Uterus (tissue), 4 donors: Measurements from ENCODE around the gene CIB4. TPM values are rescaled to one million over a fixed set of nuclear protein-coding genes. Genes with fewer than 3 reads are reported as not detected.

Experiments
- DNase-seq, 2 donors: peaks; one replicate each; pipeline ENCODE4 v3.0.0-alpha.2; 2019 to 2020
- H3K27ac ChIP-seq, 2 donors: fragments of 200-600 bp; sonication (generic); 1 replicate in 1 of 2; 2 replicates in 1 of 2; pipeline ENCODE4 v1.5.1; 2016 to 2018
- H3K27me3 ChIP-seq, 2 donors: fragments of 200-600 bp; sonication (generic); one replicate each; pipeline ENCODE4 v1.5.1; 2018 to 2019; ENCODE audit warnings: control low read depth in 1 of 2
- H3K36me3 ChIP-seq, 2 donors: fragments of 200-600 bp; sonication (generic); one replicate each; pipeline ENCODE4 v1.5.1; 2019; ENCODE audit warnings: control low read depth in 1 of 2
- H3K4me1 ChIP-seq, 2 donors: fragments of 200-600 bp; sonication (generic); one replicate each; pipeline ENCODE4 v1.5.1; 2018 to 2019; ENCODE audit warnings: control low read depth in 1 of 2
- H3K4me3 ChIP-seq, 2 donors: fragments of 200-600 bp; sonication (generic); 1 replicate in 1 of 2; 2 replicates in 1 of 2; pipeline ENCODE4 v1.5.1; 2018 to 2019; ENCODE audit warnings: mild to moderate bottlenecking in 1 of 2
- H3K9me3 ChIP-seq, 2 donors: fragments of 200-600 bp; sonication (generic); one replicate each; pipeline ENCODE4 v1.5.1; 2019; ENCODE audit warnings: control low read depth in 1 of 2
- POLR2A ChIP-seq, 2 donors: fragments of 450-650 bp; IDR thresholded peaks; one replicate each; pipeline ENCODE4 v1.6.1; 2016; ENCODE audit warnings: antibody characterized with exemption in 2 of 2, mild to moderate bottlenecking in 1 of 2, moderate library complexity in 1 of 2
- intact Hi-C: fragments of 100-400 bp; cut with DNase I; formaldehyde crosslinking; loops from one replicate; pipeline ENCODE4 v1.15.1; 2023; ENCODE audit warnings: low total_unique reads
- total RNA-seq, 4 donors: library from RNA; depleted of rRNA in 3 of 4; stranded (reverse); fragments of >200 nt in 3 of 4; gene quantifications; one replicate each; pipeline versions ENCODE4 v1.1.0 to v1.2.4, GENCODE V29; 2014 to 2023
- TF ChIP-seq, protein P1 (sequence below), 4 experiments: fragments of 200-600 bp in 2 of 4; fragments of 450-650 bp in 2 of 4; sonication (generic) in 2 of 4; IDR thresholded peaks; one replicate each; pipeline ENCODE4 v1.5.1; 2016 to 2019; ENCODE audit warnings: antibody characterized with exemption in 4 of 4, mild to moderate bottlenecking in 2 of 4, moderate library complexity in 1 of 4
- donor health status: DM: yes; HTN: yes; CAD: no.

The CIB4 gene
- total RNA-seq, 4 donors from 2014 or later, result 0.61 TPM; not detected in 3

DNA sequence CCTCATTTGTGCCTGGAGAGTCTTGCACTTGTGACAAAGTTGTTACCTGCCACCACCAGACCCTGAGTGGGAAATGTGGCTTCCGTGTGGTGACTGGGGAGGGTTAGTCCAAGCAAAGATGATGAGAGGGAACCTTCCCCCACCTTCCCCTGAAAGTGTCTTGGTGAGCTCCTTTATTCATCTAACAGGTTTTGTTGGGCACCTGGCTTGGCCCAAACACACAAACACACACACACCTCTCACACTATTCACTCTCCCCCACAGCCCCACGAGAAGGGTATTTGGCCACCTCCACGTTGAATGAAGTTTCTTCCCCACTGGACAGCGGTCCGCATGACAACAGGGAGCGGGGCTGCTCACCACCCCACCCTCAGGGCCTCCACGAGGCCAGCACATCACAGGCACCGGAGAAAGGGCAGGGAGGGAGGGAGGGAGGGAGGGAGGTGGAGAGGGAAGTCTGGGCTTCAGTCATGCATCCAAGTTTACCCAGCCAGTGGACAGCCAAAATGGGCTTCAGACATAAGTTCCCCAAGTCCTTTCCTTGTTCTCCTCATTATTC, 1.4 kb downstream of the CIB4 start:
- no peak overlapping the region for H3K4me3 ChIP-seq
- no peaks in the 10 kb centered on the region for H3K36me3 ChIP-seq
- no peak overlapping the region for H3K27ac ChIP-seq
- no peaks in the 10 kb centered on the region for H3K9me3 ChIP-seq
- no peaks in the 10 kb centered on the region for H3K4me1 ChIP-seq
- intact Hi-C loops, result no loop called here
- H3K27me3 ChIP-seq, result no peaks in the 10 kb centered on the region
- TF ChIP-seq POLR2A (IDR thresholded peaks at IDR 0.05), result no peak
- TF ChIP-seq, protein P1, sequence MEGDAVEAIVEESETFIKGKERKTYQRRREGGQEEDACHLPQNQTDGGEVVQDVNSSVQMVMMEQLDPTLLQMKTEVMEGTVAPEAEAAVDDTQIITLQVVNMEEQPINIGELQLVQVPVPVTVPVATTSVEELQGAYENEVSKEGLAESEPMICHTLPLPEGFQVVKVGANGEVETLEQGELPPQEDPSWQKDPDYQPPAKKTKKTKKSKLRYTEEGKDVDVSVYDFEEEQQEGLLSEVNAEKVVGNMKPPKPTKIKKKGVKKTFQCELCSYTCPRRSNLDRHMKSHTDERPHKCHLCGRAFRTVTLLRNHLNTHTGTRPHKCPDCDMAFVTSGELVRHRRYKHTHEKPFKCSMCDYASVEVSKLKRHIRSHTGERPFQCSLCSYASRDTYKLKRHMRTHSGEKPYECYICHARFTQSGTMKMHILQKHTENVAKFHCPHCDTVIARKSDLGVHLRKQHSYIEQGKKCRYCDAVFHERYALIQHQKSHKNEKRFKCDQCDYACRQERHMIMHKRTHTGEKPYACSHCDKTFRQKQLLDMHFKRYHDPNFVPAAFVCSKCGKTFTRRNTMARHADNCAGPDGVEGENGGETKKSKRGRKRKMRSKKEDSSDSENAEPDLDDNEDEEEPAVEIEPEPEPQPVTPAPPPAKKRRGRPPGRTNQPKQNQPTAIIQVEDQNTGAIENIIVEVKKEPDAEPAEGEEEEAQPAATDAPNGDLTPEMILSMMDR (IDR thresholded peaks at IDR 0.05), result no peak
- DNase-seq, result no peak

GRCh38 chr2:26637811-26638310, 3.3 kb downstream of the CIB4 start:
- intact Hi-C loops, result no loop called here
- DNase-seq, result no peak
- no peak overlapping the region for H3K27ac ChIP-seq

DNA sequence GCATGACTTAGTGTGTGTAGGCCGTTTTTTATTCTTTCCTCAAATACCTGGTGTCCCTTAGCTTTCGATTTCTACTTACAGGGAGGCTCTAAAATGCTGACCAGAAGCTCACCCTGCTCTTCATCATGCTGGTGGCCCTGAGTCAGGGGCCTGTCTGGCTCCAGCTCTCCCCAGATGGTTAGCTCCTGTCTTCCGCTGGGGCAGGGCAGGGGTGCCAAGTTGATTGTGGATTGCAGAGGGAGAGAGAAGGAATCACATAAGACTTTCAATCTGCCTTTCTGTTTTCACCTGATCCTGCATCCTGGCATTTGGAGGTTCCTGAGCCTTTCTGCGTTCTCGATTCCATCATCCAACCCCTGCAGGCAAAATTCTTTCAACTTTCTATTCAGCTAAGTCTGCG, 4.2 kb downstream of the CIB4 start:
- H3K27ac ChIP-seq, result no peak overlapping the region
- H3K4me1 ChIP-seq, result no peaks in the 10 kb centered on the region
- TF ChIP-seq POLR2A (IDR thresholded peaks at IDR 0.05), result no peak
- TF ChIP-seq, protein P1 (IDR thresholded peaks at IDR 0.05), result no peak
- H3K27me3 ChIP-seq, result no peaks in the 10 kb centered on the region
- H3K36me3 ChIP-seq, result no peaks in the 10 kb centered on the region
- H3K4me3 ChIP-seq, result no peak overlapping the region
- no peak for DNase-seq
- intact Hi-C loops, result no loop called here
- H3K9me3 ChIP-seq, result no peaks in the 10 kb centered on the region

More at GRCh38 chr2:26637811-26638310, 3.3 kb downstream of the CIB4 start:
- no peaks in the 10 kb centered on the region for H3K4me1 ChIP-seq
- H3K4me3 ChIP-seq, result no peak overlapping the region
- no peaks in the 10 kb centered on the region for H3K27me3 ChIP-seq
- no peaks in the 10 kb centered on the region for H3K9me3 ChIP-seq
- TF ChIP-seq, protein P1 (IDR thresholded peaks at IDR 0.05), result no peak
- TF ChIP-seq POLR2A (IDR thresholded peaks at IDR 0.05), result no peak
- no peaks in the 10 kb centered on the region for H3K36me3 ChIP-seq

- DNase-seq, result no peak
- H3K27ac ChIP-seq, result no peak overlapping the region
- TF ChIP-seq, protein P1 (IDR thresholded peaks at IDR 0.05), result no peak
- TF ChIP-seq POLR2A (IDR thresholded peaks at IDR 0.05), result no peak
- intact Hi-C loops, result no loop called here
- H3K27me3 ChIP-seq, result no peaks in the 10 kb centered on the region
- no peaks in the 10 kb centered on the region for H3K4me1 ChIP-seq
- H3K4me3 ChIP-seq, result no peak overlapping the region
- H3K36me3 ChIP-seq, result no peaks in the 10 kb centered on the region
- no peaks in the 10 kb centered on the region for H3K9me3 ChIP-seq
These were observed 5.8 kb downstream of the CIB4 start for GRCh38 chr2:26635401-26635800.

DNA sequence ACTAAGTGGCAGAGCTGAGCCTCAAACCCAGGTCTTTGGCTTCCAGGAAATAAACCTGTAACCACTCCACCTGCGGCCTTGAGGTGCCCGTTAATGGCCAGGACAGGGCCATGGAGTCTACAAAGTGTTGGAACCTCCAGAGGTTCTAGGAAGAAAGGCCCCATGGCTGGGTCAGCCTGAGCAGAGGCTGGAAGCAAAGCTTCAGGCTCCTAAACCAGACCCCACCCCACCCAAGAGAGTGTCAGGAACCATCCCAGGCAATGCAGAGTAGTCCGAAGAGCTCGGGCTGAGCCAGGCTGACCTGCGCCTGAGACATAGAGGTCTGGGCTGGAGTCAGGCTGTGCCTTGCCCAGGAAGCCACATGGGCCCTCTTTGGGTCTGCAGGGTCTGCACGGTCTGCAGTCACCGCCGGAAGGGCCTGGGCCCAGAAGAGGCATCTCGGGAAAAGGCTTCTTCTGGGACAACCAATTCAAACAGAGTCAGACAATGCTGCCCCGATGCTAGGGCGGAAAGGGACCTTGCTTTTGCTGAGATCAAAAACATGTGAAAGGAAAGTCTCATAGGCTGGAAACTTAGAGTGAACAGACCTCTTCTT, 6.4 kb downstream of the CIB4 start:
- Histone ChIP-seq H3K4me3 (no peak overlapping the region), H3K36me3 (no peaks in the 10 kb centered on the region), H3K9me3 (no peaks in the 10 kb centered on the region), H3K4me1 (no peaks in the 10 kb centered on the region), H3K27me3 (no peaks in the 10 kb centered on the region), H3K27ac (no peak overlapping the region)
- intact Hi-C loops, result no loop called here
- TF ChIP-seq, protein P1 (IDR thresholded peaks at IDR 0.05), result no peak
- no peak for TF ChIP-seq POLR2A (IDR thresholded peaks at IDR 0.05)
- no peak for DNase-seq
